Coronary artery (tissue), 2 donors: ENCODE measurements around the gene TMEM141.
"Not testable (repeated sequence)": the region's sequence is repeated elsewhere in the genome, so short reads cannot be mapped to it uniquely, and the experiment has no call there.

Experiments
- DNase-seq: peaks from one replicate; pipeline ENCODE4 v3.0.0-alpha.2; 2017; ENCODE audit warnings: low spot score
- H3K27ac ChIP-seq, 2 donors: fragments of 200-600 bp; sonication (generic); one replicate each; pipeline ENCODE4 v1.5.1; 2016 to 2019
- H3K4me3 ChIP-seq: fragments of 200-600 bp; sonication (generic); 2 replicates; pipeline ENCODE4 v1.5.1; 2016; ENCODE audit warnings: mild to moderate bottlenecking, moderate library complexity
- TF ChIP-seq, protein P1 (sequence below): fragments of 200-600 bp; sonication (generic); IDR thresholded peaks from one replicate; pipeline ENCODE4 v1.5.1; 2019; ENCODE audit warnings: antibody characterized with exemption

TMEM141 gene

DNA sequence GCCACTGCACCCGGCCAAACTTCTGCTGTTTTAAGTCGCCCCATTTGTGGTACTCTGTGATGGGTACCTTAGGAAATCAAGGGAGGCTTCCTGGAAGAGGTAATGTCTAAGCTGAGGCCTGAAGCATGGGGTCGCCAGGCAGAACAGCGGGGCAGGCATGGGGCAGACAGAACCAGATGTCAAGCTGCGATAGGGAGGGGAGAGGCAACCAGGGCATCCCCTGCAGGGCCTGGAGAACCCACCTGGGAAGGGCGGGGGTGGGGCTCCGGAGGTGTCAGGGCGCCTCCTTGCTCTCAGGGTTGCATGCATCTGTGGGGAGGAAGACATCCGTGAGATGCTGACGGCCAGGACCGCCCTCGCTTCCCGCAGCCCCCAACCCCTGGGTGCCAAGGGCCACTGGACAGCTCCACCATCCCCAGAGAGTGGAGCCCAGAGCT lies 29.6 kb upstream of the TMEM141 start:
- Histone ChIP-seq H3K4me3 (no peak overlapping the region), H3K27ac (no peak overlapping the region)
- TF ChIP-seq, protein P1, sequence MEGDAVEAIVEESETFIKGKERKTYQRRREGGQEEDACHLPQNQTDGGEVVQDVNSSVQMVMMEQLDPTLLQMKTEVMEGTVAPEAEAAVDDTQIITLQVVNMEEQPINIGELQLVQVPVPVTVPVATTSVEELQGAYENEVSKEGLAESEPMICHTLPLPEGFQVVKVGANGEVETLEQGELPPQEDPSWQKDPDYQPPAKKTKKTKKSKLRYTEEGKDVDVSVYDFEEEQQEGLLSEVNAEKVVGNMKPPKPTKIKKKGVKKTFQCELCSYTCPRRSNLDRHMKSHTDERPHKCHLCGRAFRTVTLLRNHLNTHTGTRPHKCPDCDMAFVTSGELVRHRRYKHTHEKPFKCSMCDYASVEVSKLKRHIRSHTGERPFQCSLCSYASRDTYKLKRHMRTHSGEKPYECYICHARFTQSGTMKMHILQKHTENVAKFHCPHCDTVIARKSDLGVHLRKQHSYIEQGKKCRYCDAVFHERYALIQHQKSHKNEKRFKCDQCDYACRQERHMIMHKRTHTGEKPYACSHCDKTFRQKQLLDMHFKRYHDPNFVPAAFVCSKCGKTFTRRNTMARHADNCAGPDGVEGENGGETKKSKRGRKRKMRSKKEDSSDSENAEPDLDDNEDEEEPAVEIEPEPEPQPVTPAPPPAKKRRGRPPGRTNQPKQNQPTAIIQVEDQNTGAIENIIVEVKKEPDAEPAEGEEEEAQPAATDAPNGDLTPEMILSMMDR, result no peak
- no peak for DNase-seq

DNA sequence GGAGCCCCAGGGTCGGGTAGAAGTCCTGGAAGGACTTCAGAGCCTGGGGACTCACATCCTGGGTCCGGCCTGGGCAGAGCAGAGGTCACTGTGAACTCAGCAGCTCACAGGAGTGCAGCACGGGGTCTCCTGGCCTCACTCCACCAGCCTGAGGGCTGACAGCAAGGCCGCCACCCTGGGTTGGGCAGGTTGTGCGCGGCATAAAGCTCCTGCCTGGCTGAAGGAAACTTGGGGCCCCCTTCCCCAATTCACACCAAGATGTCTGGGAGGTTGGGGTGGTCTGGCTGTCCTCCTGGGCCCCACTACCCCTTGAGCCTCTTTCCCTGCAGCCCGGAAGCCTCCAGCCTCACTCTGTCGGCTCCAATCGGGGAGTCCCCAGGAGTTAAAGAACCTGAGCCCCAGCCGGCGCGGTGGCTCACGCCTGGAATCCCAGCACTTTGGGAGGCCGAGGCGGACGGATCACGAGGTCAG lies 28.9 kb upstream of the TMEM141 start:
- H3K27ac ChIP-seq, result no peak overlapping the region
- no peak for DNase-seq
- TF ChIP-seq, protein P1, result no peak
- no peak overlapping the region for H3K4me3 ChIP-seq

DNA sequence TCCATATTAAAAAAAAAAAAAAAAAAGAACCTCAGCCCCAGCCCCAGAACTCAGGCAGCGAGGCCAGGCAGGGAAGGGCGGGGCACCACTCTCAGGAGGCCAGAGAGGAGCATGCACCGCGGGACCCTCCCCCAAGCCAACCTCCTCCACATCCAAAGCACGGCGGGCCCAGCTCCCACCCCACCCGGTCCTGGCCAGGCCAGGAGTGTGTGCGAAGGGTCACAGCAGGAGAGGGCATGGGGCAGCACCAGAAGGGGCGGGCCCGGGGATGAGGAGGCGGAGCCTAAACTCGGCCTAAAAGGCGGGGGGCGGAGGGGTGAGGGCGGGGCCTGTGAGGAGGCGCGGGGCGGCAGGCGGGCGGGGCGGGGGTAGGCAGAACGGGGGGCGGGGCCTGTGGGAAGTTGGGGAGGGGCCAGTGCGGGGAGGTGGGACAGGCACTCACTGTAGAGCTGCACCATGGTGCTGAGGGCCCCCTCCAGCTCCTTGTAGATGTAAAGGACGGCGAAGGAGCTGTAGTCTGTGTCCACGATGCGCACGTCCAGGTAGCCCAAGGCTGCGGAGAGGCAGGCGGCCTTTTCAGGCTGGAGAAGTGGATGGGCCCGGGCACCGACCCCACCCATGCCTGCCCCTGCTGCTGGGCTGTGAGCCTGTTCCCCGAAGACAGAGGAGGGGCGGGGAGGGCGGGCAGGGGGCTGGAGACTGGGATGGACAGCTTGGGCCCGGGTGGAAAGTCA lies 28.1 kb upstream of the TMEM141 start:
- TF ChIP-seq, protein P1, result no peak
- no peak overlapping the region for H3K4me3 ChIP-seq
- no peak overlapping the region for H3K27ac ChIP-seq
- DNase-seq, result no peak

DNA sequence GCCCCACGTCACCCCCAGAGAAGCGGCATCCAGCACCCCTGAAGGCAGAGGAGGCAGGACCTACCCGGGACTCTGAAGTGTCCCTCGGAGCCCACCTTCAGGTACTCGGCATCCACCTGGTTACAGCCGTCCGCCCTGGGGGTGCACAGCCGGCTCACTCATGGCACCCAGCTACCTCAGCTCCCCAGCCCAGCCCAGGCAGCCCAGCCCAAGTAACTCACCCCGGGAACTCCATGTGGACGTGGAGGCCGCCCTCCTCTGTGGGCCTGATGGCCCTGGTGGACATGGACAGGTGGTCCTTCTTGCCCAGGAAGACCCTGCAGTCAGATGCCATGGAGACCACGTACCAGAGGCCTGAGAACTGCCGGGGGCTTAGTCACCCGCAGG lies 27.5 kb upstream of the TMEM141 start:
- DNase-seq, result no peak
- no peak overlapping the region for H3K4me3 ChIP-seq
- TF ChIP-seq, protein P1, result no peak
- H3K27ac ChIP-seq, result no peak overlapping the region

DNA sequence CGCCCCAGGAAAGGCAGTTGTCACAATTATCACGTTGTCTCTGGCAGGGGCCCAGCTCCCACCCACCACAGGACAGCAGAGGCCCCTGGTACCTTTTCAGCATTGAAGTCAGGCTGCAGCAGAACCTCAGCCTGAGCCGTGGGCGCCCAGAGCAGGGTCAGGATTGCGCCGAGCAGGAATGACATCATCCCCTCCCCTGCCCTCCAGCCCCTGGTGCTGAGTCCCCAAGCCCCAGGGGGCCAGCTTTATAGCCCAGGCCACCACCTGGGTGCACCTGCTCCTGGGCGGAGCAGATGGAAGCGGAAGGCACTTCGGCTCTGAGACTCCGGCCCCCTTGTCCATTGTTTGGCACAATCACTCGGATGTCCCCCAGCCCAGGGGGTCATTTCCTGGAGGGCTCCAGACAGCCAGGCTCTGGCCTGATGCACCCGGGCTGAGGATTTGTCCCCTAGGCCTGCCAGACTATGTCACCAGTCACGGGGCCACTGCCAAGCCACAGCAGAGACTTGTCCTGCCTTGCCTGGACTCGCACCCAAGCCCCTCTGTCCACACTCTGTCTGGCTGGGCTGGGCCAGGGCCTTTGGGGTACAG lies 26.7 kb upstream of the TMEM141 start, which contains the start of gene LCN15:
Gene LCN15, minus strand, starts transcription at position 218 of the 591 bp plus-strand sequence. Its CDS starts 30 bp downstream, at position 188.
- Histone ChIP-seq H3K27ac (no peak within 1 kb of the TSS), H3K4me3 (no peak within 1 kb of the TSS)
- no peak for DNase-seq
- TF ChIP-seq, protein P1, result no peak

DNA sequence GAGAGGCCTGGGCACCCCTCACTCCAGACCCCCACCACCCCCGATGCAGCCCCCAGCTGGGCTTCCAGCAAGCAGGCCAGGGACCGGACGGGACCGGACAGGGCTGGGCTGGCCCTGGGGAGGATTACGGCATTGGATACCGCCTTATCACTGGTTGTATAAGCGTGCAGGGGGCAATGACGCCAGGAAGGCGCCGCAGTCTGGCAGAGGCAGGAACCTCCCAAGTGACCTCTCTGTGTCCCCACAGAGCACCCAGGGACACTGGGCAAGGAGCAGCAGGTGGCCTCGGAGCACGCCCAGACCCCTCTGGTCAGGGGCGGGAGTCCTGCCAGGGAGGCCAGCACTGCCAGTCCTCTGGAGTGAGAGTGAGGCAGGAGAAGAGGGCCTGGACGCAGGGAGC lies 26.1 kb upstream of the TMEM141 start:
- no peak for DNase-seq
- no peak overlapping the region for H3K4me3 ChIP-seq
- H3K27ac ChIP-seq, result no peak overlapping the region
- TF ChIP-seq, protein P1, result no peak

DNA sequence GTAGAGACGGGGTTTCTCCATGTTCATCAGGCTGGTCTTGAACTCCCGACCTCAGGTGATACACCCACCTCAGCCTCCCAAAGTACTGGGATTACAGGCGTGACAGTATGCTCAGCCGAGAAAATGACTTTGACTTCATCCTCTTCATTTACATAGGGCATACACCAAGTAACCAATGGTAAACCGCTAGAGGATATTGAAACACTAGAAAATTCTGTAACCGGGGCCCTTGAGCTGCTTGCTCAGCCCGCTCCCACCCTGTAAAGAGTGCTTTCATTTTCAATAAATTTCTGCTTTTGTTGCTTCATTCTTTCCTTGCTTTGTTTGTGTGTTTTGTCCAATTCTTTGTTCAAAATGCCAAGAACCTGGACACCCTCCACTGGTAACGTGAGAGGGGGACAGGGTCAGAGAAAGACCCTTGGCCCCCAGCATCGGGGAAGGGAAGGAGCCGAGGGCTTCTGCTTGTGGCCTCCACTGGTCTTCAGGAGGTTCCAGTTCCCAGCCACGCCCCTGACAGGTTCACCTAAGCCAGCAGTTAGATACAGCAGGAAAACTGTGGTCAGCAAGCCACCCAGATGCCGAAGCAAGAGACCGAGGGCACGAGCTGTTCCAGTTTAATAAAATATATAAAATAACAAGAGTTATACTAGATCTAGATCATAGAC lies 25.3 kb upstream of the TMEM141 start:
- not testable (repeated sequence) for H3K27ac ChIP-seq, H3K4me3 ChIP-seq, DNase-seq

DNA sequence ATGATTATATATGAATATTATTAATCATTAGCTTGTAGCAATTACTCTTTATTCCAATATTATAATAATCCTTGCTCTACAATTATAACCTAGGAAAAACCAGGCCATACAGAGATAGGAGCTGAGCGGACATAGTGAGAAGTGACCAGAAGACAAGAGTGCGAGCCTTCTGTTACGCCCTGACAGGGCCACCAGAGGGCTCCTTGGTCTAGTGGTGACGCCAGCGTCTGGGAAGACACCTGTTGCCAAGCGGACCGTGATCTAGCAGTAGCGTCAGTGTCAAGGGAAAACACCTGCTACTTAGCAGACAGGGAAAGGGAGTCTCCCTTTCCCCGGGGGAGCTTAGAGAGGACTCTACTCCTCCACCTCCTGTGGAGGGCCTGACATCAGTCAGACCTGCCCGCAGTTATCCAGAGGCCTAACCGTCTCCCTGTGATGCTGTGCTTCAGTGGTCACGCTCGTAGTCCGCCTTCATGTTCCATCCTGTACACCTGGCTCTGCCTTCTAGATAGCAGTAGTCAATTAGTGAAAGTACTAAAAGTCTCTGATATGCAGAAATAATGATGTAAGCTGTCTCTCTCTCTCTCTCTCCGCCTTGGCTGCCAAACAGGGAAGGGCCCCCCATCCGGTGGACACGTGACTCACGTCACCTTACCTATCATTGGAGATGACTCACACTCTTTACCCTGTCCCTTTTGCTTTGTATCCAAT lies 24.6 kb upstream of the TMEM141 start:
- H3K27ac ChIP-seq, H3K4me3 ChIP-seq, DNase-seq: not testable (repeated sequence)
